Dedifferentiated amniotic fluid mesenchymal stem cell (primary cell): ENCODE results near the gene SIPA1L2.

Experiments used
- DNase-seq: peaks from one replicate; pipeline ENCODE4 v3.0.0-alpha.2; 2016; ENCODE audit errors: extremely low spot score

The SIPA1L2 gene

DNA sequence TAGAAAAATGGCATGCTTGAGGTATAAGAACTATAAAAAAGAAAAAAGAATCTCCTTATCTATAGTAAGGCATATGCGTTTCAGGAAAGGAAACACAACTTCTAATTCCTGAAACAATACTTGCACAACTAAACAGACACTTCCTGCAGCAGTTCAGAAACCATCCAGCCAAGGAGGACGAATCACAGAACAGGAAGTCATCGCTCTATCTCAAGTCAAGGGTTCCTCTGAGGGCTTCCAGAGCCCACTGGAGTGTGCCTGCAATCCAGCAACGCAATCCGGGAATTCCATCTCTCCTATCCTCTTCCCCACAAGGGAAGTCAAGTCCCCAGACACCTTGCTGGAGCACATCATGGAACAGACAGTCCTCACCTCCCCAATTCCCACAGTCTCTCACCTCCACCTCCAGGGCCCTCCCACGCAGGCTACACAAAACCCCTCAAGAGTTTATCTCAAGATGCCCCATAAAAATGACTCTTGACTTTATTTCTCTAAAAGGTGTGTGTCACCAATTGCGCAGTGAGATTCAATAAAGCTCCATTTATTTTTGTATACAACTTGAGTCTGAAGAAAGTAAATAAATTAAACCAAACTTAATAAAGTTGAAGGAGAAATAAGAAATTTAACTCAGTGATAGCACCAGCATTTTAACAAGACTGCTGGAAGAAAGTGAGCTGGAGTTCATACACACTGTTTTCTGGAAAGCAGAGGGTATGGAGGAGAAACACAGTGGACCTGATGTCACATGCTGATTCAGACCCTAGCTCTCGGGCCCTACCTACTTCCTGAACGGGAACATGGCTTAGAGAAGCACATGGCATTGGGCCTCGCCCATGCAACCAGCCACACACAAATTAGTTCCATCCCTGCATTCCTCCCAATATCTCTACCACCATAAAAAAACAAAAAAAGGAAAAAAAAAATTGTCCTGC lies 39.9 kb downstream of the SIPA1L2 start:
- no peak for DNase-seq

GRCh38 chr1:232589111-232589811 lies 40.7 kb downstream of the SIPA1L2 start:
- DNase-seq = no peak

GRCh38 chr1:232587141-232588008 lies 42.6 kb downstream of the SIPA1L2 start:
- DNase-seq = no peak

GRCh38 chr1:232586679-232587078 lies 43.3 kb downstream of the SIPA1L2 start:
- no peak for DNase-seq

GRCh38 chr1:232585486-232585885 lies 44.4 kb downstream of the SIPA1L2 start:
- no peak for DNase-seq

DNA sequence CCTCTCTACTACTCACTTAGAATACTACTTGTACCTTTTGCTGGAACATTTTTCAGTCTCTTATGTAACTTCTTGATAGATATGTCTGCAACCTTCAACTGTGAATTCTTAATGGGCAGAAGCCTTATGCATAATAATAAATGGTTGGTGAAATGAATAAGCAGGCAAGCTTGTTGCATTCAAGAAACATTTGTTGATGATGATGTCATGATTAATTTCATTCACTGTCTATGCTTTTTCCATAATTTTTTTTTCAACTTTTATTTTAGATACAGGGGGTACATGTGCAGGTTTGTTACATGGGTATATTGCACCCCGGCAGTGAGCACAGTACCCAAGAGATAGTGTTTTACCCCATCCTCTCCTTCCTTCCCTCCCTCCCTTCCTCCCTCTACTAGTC lies 48.0 kb downstream of the SIPA1L2 start:
- DNase-seq = no peak
